NCI-H69 (cell line): ENCODE results near the gene SV2C.

Source experiments
- DNase-seq: peaks from one replicate; lab custom pipeline; 2025; lab: John Stamatoyannopoulos, UW

Gene SV2C

DNA sequence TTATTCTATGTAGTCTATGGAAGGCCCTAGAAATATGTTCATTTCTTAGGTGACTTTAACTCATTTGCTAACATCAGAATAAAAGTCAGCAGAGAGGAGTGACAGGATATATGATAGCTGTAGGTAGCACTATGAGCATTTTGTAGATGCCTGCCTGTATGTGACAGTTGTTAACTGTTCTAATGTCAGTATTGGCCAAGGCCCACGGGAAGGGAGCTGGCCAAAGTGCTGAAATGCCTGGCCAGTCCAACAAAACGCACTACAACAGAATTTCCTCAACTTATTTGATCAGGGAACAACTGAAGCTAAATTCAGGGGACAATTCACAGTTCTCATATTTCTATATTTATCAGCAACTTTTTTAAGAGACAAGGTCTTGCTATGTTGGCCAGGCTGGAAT is 20.8 kb downstream of the SV2C start:
- no peak for DNase-seq

DNA sequence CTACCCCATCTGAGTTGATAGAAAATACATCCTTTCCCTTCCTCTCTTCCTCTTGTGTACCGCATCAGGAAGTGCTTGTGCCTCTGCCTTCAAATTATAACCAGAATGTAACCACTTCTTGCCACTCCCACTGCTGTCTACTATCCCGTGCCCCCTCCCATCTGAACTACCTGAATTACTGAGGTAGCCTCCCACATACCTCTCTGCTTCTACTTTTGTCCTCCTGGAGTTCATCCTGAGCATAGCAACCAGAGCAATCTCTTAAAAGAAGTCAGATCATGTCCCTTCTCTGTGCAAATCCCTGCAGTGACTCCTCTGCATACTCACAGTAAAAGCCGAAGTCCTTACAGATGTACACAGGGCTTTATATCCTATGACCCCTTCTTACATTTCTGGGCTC is 23.0 kb downstream of the SV2C start:
- no peak for DNase-seq

DNA sequence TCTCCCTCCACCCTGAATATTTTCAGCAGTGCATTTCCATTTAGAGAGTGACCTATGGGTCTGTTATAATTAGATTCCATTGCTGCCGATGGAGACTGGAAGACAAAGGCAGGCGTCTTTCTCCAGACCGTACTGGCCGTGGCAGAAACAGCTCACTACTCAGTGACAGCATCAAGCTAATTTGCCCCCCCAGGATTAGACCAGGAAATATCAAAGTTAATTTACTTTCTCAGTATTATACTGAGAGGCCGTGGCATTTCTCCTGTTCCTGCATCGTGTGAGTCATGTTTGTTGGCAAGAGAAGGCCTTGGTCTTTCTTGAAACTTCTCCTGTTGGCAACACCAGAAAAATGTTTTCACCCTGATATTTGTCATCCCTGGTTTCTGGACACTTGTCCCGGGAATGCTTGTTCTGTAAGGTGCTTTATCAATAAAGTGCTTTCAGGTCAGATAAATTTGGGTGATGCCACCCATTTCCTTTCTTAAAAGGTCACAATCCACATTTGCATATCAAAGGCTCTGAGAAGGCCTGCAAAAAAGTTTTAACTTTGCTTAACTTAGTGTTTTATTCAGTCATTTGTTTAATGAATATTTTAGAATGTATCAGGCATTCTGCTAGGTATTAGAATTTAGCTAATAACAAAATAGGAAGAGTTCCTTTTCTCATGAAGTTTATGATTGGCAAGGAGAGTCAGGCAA is 28.4 kb downstream of the SV2C start:
- no peak for DNase-seq

DNA sequence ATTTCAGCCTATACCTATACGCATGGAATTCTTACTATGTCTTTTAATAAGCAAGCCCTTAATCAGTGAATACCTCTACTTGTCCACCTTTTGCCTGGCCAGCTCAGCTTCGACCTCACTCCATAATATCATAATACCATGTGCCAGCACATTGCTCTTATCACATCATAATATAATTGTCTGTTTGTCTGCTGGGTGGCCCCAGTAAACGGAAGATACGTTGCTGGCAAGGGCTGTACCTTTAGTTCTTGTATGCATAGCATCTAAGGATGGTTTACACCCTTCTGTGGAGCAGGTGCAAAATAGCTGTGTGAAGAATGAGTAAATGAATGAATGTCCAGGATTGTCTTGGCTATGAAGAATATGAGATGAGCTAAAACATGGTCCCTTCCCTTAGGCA is 29.9 kb downstream of the SV2C start:
- DNase-seq, result no peak

DNA sequence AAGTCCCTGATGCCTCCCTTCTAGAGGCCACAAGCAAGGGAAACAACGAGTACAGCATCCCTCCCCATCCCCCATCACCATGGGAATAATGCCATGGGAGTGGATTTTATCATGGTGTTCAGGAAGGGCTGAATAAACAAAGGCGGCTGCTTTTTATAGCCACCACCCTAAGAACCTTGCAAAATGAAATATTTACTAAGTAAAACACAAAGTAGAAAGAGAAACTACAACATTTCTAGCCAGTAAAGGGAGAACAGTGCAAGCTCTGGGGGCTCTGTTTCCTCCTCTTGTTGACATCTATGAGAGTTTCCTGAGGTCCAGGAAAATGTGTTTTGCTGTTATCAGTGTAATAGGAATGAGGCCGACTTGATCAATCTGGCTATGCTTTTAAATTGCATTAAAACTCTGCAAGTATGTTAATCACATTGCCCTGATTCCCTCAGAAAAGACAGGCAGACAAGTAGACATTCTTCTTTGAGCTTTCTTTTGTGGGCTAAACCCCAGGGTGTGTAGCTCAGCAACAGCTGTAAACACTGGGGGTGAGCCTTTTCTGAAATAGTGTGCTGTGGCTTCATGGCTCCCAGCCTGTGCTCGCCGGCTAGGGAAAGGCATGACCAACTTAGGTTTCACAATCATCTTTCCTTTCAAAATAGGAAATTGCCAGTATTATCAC is 31.1 kb downstream of the SV2C start:
- no peak for DNase-seq

DNA sequence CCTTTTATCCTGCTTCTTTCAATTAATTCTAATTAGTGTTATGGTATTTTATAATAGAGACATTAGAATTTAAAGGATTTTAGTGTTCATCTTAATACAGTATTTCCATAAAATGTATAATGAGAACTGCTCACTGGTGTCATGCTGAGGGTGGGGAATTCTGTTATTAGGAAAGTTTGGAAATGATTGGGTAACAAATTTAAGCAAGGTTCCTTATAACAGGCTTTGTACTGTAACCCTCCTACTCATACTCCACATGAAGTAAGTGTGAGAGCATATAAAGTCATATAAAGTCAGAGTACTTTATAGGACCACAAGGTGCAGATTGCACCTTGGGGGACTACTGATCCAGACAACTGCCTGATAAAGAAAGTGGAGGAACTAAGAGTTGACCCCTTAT is 42.2 kb downstream of the SV2C start:
- no peak for DNase-seq

DNA sequence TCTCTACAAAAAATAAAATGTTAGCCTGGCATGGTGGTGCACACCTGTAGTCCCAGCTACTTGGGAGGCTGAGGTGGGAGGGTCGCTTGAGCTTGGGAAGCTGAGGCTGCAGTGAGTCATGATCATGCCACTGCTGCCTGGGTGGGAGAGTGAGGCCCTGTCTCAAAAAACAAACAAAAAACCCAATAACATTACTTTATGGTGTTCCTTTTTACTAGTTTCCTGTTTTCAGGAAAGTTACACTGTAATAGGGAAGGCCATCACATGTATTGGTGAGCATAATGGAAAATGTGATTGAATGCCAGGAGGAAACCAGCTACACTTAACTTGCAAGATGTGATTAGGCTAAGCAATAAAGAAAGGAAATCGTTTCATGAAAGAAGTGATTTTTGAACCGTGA is 42.7 kb downstream of the SV2C start:
- DNase-seq, result no peak

DNA sequence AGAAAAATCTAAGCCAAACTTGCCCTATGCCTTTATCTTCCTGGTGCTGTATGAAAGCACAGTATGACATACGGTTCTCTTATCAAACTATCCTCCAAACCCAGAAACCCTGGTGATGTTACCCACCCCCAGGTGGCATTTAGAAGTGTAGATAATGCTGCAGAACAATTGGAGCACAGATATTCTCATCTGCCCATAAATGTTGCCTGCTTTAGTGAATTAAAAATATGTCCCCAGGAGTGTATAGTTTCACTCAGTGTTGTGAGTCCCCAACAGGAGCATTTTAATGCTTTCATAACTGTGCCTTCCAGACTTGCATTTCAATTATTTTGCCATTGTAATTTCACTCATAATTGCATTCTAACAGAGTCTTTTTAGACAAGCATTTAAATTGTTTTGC is 50.8 kb downstream of the SV2C start:
- no peak for DNase-seq

DNA sequence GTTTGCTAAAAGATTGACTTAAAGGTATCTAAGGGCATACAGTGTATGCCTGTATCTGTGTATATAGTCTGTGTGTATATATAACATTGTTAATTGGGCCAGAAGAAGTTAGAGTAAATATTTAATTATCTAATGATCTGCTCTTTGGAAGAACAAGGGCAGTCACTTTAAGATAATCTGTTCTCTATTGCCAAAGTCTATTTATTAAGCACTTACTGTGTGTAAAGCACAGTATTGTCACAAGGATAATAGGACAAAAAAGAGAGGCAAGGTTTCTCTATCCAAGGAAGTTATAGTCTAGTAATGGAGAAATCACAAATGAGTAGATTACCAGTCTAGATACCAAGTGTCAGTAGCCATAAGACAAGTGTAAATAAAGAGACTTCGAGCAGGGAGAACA is 51.5 kb downstream of the SV2C start:
- DNase-seq, result no peak

DNA sequence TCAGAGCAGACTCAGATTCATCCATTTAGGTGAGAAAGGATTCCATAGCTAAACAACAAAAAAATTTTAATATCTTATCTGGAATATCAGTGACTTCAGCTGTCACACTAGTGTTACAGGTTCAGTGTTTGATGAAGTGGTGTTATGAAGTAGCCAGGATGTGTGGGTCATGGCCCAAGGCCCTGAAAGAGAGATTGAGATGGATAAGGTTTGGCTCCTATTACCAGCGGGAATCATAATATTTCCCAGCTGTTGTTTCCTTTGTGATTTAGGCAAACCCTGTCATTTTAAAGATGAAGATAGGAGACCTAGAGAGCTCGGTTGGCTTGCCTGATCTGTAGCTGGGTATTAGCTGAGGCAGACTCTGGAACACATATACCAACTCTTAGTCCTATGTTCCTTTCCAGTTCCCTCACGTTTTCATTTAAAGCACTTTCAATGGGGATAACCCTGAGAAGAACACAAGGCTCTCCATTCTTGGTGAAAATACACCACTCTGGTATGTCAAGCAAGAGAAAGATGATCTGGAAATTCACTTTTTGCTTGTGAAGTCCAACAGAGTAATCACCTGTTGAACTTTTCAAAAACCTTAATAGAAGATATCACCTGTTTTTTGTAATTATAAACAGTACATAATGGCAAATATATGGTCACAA is 54.8 kb downstream of the SV2C start:
- no peak for DNase-seq

DNA sequence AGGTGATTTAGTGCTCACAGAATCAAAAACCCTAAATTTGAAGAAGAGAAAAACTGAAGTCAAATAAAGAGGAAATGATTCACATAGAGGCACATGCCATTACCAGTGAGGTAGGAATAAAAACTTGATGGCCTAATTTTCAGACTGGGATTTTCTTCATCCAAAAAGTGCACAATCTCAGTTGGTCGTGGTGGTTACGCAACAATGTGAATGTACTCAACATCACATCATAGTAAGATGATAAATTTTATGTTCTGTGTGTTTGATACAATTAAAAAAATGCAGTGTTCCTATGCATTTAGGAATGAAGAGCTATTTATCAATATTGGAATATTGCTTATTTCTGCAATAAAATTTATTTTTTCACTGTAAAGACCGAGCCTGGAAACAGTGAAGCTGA is 60.7 kb downstream of the SV2C start:
- no peak for DNase-seq

DNA sequence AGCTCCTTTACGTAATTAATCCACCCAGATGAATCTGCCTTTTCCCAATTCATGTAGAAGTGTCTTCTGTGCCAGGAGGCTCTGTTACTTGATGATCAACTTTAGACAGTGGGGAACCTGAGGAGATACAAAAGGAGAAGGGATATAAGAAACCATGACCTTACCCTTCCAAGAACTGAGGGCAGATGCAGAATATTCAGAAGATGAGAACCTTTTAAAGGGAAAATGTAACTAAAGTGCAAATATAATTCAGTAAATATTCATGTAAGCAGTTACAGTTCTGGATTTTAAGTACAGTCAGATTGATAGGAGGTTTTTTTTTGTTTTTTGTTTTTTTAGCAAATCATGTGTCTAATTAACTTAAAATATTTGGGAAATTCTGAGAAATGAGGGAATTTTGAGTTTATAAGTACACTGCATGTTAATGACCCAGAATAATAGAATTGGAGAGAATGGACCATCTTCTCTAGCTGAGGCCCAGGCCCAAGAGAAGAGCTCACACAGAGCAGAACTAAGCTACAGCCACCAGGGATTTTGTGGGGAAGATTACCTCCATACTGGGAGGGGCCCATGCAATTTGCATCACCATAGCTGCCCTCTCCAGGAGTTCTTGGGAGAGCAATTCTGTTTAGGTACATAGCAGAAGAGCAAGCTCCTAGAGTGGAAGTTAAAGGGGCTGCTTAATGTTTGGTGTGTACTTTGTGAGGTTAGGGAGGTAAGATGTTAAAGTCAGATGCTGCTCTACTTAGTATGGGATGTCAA is 61.5 kb downstream of the SV2C start:
- no peak for DNase-seq

DNA sequence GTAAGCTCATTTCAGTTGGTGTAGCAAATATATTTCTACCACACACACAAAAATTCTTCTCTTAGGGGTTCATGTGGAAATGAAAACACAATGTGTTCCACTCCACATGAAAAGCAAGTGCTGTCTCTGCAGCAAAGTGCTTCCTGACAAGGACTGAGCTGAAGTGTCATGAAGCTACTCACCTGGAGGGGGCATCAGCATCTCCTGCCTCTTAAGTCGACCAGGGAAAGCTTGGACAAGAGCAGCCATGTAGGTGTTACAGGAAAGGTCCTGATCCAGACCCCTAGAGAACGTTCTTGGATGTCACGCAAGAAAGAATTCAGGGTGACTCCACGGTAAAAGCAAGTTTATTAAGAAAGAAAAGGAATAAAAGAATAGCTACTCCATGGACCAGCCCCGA is 62.8 kb downstream of the SV2C start:
- peak; percentile 17 for DNase-seq

DNA sequence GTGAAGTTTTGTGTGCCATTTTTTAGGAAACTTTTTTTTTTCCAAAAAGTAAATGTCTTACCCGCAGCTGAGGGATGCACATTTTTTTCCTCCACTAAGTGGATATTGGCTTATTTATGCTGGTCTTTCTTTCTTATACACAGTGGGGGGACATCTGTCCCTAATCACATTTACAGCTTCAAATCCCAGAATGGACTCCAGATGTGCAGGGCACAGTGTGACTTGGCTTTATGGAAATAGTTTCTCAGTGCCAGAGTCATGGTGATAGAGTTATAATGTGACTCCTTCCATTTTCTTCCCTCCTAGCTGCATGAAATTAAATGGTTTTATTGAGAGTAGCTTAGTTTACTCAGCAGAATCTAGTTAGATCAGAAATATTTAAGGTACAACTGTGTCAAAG is 66.5 kb downstream of the SV2C start:
- no peak for DNase-seq

DNA sequence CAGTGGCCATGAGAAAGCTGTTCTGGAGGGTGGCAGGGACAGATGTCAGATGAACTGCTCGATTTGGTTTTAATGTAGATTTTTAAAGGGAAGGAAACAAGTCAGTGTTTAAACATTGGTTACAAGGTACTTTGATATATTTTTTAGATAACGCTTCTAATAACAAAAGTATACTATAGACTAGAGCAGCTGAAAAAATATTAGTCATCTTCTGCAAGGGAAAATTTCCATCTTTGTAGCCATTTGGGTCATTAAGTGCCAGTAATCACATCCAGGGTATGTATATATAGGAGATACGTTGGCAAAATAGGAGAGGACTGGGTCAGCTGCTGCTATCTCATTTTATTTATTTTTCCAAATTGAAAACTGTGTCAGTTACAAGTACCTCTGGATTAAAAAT is 69.0 kb downstream of the SV2C start:
- no peak for DNase-seq

DNA sequence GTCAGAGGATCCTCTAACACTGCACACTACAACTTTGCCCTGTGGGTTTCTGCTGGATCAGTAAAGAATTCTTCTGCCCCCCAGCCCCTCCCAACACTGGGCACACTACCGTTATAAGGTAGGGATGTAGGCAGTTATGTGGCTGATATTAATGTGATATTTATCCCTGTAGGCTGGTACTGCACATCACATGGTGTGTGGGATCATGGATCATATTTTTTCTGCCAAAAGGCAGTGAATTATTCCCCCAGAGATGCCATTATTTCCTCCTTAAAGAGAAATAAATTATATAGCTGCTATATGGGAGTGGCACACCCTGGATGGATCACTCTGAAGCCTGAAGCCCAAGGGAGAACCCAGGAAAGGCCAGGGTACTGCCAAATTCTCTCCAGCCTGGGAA is 69.5 kb downstream of the SV2C start:
- no peak for DNase-seq

DNA sequence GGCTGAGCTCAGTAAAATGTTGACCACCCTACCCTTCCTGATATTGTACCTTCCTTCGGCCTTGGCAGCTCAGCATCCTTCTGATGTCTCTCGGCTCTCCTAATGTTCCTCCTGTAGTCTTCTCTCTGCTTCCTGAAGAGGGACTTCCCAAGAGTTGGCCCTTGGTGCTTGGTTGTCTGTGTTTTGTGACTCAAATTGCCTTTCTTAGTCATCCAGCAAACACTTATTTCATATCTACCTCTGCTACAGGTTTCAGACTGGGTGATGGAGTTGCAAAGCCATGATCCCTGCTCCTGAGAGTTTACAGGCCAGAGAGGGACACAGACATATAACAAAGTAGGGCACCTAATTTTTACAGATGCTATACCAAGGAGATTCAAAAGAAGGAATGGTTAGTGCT is 70.1 kb downstream of the SV2C start:
- DNase-seq, result no peak

DNA sequence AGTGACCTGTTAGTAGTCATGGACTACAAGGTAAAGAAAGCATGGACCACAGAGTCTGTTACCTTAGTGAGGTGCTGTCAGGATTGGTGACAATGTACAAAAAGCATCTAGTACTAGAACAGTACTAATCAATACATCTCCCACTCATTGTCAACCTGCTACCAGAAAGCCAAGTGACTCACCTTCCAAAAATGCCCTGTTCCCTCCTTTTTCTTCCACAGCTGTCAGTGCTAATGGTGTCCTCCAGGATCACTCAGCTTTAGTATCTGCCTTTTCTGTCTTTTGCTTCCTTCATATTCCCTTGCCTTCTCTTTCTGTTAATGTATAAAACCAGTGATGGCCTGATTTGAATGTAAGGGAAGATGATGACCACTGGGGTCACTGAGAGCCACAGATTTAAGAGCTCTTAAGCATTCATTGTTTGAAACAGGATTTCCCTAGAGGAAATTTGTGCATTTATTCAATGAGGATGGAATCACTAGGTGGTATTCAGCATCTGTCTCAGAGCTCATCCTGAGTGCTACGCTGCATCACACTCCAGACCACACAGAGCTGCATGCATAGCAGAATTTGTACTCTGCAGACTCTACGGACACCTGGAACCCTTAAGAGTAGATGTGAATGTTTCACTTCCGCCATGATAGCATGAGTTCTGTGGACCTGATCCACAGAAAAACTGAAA is 71.0 kb downstream of the SV2C start:
- DNase-seq, result no peak

DNA sequence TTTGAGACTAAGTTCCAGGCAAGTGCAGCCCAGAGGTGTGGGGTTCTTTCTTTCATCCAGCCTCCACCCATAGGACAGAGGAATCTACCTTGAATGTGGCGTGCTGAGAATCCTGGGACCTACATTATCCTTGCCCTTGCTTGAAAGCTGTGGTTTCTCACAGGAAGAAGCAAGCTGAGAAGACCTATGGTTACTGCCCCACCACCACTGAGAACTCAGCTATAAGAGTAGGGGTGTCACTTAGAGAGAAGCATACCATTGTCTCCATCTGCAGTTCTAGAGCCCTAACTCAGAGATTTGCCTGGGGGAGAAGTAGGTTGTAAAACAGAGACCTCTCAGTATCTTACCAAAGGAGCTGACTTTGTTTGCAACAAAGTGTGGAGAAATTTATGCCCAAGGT is 72.4 kb downstream of the SV2C start:
- DNase-seq, result no peak

DNA sequence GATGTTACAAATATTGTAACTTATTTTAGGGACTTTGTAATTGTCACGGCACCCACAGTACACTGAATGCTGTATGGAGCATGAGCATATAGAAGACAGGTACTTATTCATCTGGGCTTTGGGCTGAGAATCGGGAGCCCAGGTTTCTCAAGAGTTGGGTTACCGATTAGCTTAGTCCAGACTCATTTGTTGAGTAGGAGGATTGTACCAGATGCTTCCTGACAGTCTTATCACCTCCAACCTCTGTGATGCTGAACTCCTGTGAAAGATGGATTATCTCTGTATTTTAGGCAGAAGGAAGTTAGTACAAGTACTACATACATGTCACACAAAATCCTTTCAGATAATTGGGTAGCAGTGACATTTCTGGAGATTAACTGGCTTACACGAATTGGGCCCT is 79.2 kb downstream of the SV2C start:
- no peak for DNase-seq

DNA sequence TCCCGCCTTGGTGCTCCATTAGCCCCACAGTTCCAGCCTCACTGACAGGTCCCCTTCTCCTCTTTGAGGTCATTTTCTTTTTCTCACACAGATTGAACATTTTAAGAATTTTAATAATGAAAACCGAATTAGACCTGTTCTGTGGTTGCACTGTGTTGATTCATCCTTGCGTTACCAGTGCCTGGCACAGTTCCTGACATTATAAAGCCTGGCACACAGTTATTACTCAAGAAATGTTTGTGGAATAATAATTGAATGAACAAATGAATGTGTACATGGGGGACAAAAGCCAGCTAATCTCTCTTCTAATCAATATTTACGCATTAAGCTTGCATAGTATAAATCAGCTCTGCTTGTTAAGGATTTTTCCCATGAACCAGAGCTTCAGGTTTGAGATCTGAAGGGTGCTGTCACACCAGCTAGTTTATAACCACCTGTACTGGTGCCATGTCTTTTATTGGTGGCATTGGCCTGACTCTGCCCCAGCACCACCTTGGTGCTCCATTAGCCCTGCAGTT is 80.0 kb downstream of the SV2C start:
- no peak for DNase-seq

DNA sequence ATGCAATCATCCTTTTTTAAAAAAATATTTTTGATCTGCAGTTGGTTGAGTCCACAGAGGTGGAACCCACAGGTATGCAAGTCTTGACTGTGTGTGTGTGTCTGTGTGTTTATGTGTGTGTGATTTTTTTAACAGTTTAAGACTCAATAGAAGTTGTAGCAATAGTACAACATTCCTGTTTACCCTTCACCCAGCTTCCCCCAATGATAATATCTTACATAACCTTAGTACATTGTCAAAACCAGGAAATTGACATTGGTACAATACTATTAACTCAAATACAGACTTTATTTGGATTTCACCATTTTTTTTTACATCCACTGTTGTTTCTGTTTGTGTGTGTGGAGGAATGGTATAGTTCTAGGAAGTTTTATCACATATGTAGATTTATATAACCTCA is 81.8 kb downstream of the SV2C start:
- no peak for DNase-seq
